K562 (cell line): ENCODE data around the gene GMDS. TPM values are rescaled to one million over a fixed set of nuclear protein-coding genes. Genes with fewer than 3 reads are reported as not detected.

Source experiments
- ATAC-seq: fragments of 200-7000 bp; cut with Tn5 transposase; 3 replicates; pipeline ENCODE4 v1.9.1; 2020; ENCODE audit warnings: moderate library complexity
- BruUV-seq: library from RNA; stranded (reverse); fragments of 400-500 nt; replicated peaks from 2 replicates; lab custom pipeline; 2021; lab: Mats Ljungman, UMichigan
- CTCF ChIA-PET: fragments of 300-600 bp; formaldehyde crosslinking; extraction: SDS; loops from one replicate; lab custom pipeline; 2021; ENCODE audit warnings: low intra/inter-chr PET ratio; lab: Yijun Ruan, JAX
- POLR2A ChIA-PET: fragments of 300-600, 350-650 bp; sonication (Branson Sonifier 250); formaldehyde crosslinking; extraction: SDS; loops from one replicate; lab custom pipeline; 2021; ENCODE audit warnings: antibody characterized with exemption, inconsistent platforms; lab: Yijun Ruan, JAX
- DNase-seq, 4 experiments: peaks; one replicate each; pipeline versions ENCODE4 v3.0.0 to v3.0.0-alpha.2; 2011 to 2018; ENCODE audit warnings: low spot score in 3 of 4, mixed read lengths in 3 of 4; ENCODE audit errors: extremely low read depth in 1 of 4
- FAIRE-seq: peaks from 2 replicates; lab custom pipeline; 2011; peaks lifted over from hg19 to GRCh38; lab: Jason Lieb, UNC
- H2AFZ ChIP-seq: 2 replicates; pipeline ENCODE4 v1.6.0; 2011; ENCODE audit warnings: low read depth, low read length, control low read depth, inconsistent platforms
- H3K27ac ChIP-seq: fragments of 200-600 bp; 3 replicates; pipeline ENCODE4 v1.8.0; 2011; ENCODE audit warnings: low read depth, mild to moderate bottlenecking, control low read depth, inconsistent platforms, low read length, moderate library complexity, mixed read lengths; ENCODE audit errors: extremely low read depth
- H3K27me3 ChIP-seq, 2 experiments: fragments of 300-600 bp in 1 of 2; 2 replicates in 1 of 2; 3 replicates in 1 of 2; pipeline versions ENCODE4 v1.6.0 to v1.8.0; 2011; ENCODE audit warnings: inconsistent platforms in 2 of 2, low read length in 2 of 2, mild to moderate bottlenecking in 1 of 2, mixed read lengths in 1 of 2, moderate library complexity in 1 of 2; ENCODE audit not compliant: control insufficient read depth in 2 of 2, insufficient read depth in 2 of 2
- H3K36me3 ChIP-seq: fragments of 300-600 bp; 3 replicates; pipeline ENCODE4 v1.8.0; 2011; ENCODE audit warnings: mild to moderate bottlenecking, low read length, inconsistent platforms; ENCODE audit not compliant: control insufficient read depth, insufficient read depth
- H3K4me1 ChIP-seq, 2 experiments: fragments of 200-600 bp in 1 of 2; replicated peaks in 1 of 2; 2 replicates in 1 of 2; 3 replicates in 1 of 2; pipeline versions ENCODE4 v1.5.1 to v1.8.0; 2011; ENCODE audit warnings: inconsistent platforms in 2 of 2, low read length in 2 of 2, mild to moderate bottlenecking in 1 of 2, mixed read lengths in 1 of 2, moderate library complexity in 1 of 2; ENCODE audit not compliant: control insufficient read depth in 2 of 2, insufficient read depth in 2 of 2
- H3K4me2 ChIP-seq: 2 replicates; pipeline ENCODE4 v1.6.1; 2011; ENCODE audit warnings: low read length, control low read depth, inconsistent platforms, mixed read lengths; ENCODE audit not compliant: insufficient read depth
- H3K4me3 ChIP-seq: fragments of 200-600 bp; sonication (generic), shearing (Covaris generic); 2 replicates; pipeline ENCODE4 v1.5.1; 2016; ENCODE audit warnings: control low read depth, inconsistent platforms
- H3K79me2 ChIP-seq: fragments of 200-600 bp; 3 replicates; pipeline ENCODE4 v1.8.0; 2011; ENCODE audit warnings: low read length, inconsistent platforms; ENCODE audit not compliant: control insufficient read depth, insufficient read depth
- H3K9ac ChIP-seq, 2 experiments: 2 replicates each; pipeline versions ENCODE4 v1.6.0 to v1.6.1; 2011; ENCODE audit warnings: low read depth in 2 of 2, low read length in 2 of 2, control low read depth in 1 of 2, inconsistent platforms in 1 of 2, mild to moderate bottlenecking in 1 of 2, mixed read lengths in 1 of 2; ENCODE audit not compliant: insufficient read depth in 1 of 2
- H3K9me1 ChIP-seq: one replicate; pipeline ENCODE4 v1.6.0; 2011; ENCODE audit warnings: inconsistent platforms, mild to moderate bottlenecking, low read length, moderate library complexity; ENCODE audit not compliant: control insufficient read depth, insufficient read depth
- H3K9me3 ChIP-seq: replicated peaks from 2 replicates; pipeline ENCODE4 v1.5.1; 2011; ENCODE audit warnings: low read depth, low read length, inconsistent platforms; ENCODE audit not compliant: control insufficient read depth, insufficient read depth
- H4K20me1 ChIP-seq: replicated peaks from 2 replicates; pipeline ENCODE4 v1.6.1; 2011; ENCODE audit warnings: low read length, inconsistent platforms, mixed read lengths; ENCODE audit not compliant: control insufficient read depth, insufficient read depth
- BRD4 ChIP-seq: fragments of 200-600 bp; sonication (generic); IDR thresholded peaks from 2 replicates; pipeline ENCODE4 v1.6.1; 2017; ENCODE audit warnings: inconsistent platforms
- ELF1 ChIP-seq: fragments of 200-800 bp; sonication (Bioruptor generic); IDR thresholded peaks from 2 replicates; pipeline ENCODE4 v1.6.1; 2016; ENCODE audit warnings: missing genetic modification characterization, missing compliant biosample characterization
- MAFG ChIP-seq: fragments of 450-650 bp; conservative IDR thresholded peaks from 2 replicates; pipeline ENCODE4 v1.6.1; 2016; ENCODE audit warnings: missing genetic modification characterization, missing compliant biosample characterization
- MIER1 ChIP-seq: fragments of 450-650 bp; IDR thresholded peaks from 2 replicates; pipeline ENCODE4 v1.6.1; 2016; ENCODE audit warnings: antibody characterized with exemption, mild to moderate bottlenecking, low read depth
- SRSF1 ChIP-seq: fragments of 200-400 bp; formaldehyde crosslinking; IDR thresholded peaks from 2 replicates; pipeline ENCODE4 v1.6.1; 2017; ENCODE audit warnings: mild to moderate bottlenecking, low read depth, low read length, moderate library complexity
- TARDBP ChIP-seq: fragments of 450-650 bp; IDR thresholded peaks from 2 replicates; pipeline ENCODE4 v1.6.1; 2016
- ZNF24 ChIP-seq: fragments of 450-650 bp; IDR thresholded peaks from 2 replicates; pipeline ENCODE4 v1.6.1; 2016
- WGBS: fragments of 100-300 bp; shearing (Covaris generic); methylation state at CpG from one replicate; pipeline ENCODE4 v1.1.6; 2016; ENCODE audit warnings: low coverage, mixed read lengths; ENCODE audit not compliant: insufficient coverage; ENCODE audit errors: missing lambda C conversion rate; 5-methylcytosine and 5-hydroxymethylcytosine counted together
- in situ Hi-C: fragments of 300-500 bp; cut with MboI; formaldehyde crosslinking; loops from 4 replicates; pipeline ENCODE4 v1.15.0; 2018; ENCODE audit warnings: inconsistent platforms, mixed read lengths
- intact Hi-C: fragments of 100-400 bp; cut with micrococcal nuclease; formaldehyde crosslinking; loops from 2 replicates; pipeline ENCODE4 v1.14.2; 2022
- polyA plus RNA-seq, 8 experiments: library from polyadenylated mRNA; depleted of rRNA in 4 of 8; stranded (reverse) in 5 of 8; unstranded in 3 of 8; fragments of >200 nt; fragmentation: Nextera tagmentation in 2 of 8; fragmentation: Illumina TruSeq in 1 of 8; extraction: Ambion mirVana in 2 of 8; extraction: Trizol in 1 of 8; gene quantifications; 2 replicates each; pipeline versions ENCODE4 v1.2.1 to v1.2.3, GENCODE V29; 2011 to 2014; ENCODE audit warnings: inconsistent platforms in 1 of 8, missing spikeins in 1 of 8
- total RNA-seq, 7 experiments: library from RNA; depleted of rRNA in 6 of 7; stranded (reverse); fragments of >200 nt in 6 of 7; fragmentation: Illumina TruSeq in 2 of 7; extraction: Trizol in 2 of 7; gene quantifications; 2 replicates each; pipeline versions ENCODE4 v1.2.1 to v1.2.3, GENCODE V29; 2011 to 2021; ENCODE audit warnings: low replicate concordance in 1 of 7
- TF ChIP-seq, protein P1 (sequence below): fragments of 250-450 bp; sonication (Bioruptor Pico); IDR thresholded peaks from 2 replicates; pipeline ENCODE4 v1.8.0; 2022; ENCODE audit warnings: inconsistent platforms, mild to moderate bottlenecking, moderate library complexity, borderline replicate concordance

GMDS gene
- total and polyA plus RNA-seq, 9 of the 15 experiments (the other 6 are each of a cell fraction or from before 2014, with no cell fraction given), result 0.48 to 31.8 (median 13.4) TPM

DNA sequence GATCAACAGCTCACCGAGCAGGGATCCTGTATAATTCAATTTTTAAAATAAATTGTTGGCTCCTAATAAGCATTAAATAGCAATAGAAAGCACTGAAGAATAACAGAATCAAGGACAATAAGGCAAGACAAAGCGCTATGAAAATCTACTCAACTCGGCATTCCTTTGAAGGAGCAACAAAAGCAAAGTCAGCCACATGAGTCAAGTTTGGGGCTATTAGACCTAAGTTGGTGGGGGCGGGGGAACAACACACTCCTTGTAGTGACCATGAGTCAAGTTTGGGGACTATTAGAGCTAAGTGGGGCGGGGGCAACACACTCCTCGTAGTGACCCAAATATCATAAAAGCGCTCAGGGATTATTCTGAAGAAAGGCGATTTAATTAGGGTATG is 515.7 kb downstream of the GMDS start:
- no peak for FAIRE-seq
- no peaks in the 10 kb centered on the region for H3K9me3 ChIP-seq
- 9% methylated on average over 8 of the region's 8 CpGs for WGBS
- no peaks in the 10 kb centered on the region for H3K79me2 ChIP-seq
- TF ChIP-seq ZNF24 (no peak), SRSF1 (no peak), MIER1 (no peak), ELF1 (no peak), MAFG (tag) (no peak), BRD4 (no peak), TARDBP (no peak)
- TF ChIP-seq, protein P1, sequence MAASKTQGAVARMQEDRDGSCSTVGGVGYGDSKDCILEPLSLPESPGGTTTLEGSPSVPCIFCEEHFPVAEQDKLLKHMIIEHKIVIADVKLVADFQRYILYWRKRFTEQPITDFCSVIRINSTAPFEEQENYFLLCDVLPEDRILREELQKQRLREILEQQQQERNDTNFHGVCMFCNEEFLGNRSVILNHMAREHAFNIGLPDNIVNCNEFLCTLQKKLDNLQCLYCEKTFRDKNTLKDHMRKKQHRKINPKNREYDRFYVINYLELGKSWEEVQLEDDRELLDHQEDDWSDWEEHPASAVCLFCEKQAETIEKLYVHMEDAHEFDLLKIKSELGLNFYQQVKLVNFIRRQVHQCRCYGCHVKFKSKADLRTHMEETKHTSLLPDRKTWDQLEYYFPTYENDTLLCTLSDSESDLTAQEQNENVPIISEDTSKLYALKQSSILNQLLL (CRISPR knock-in tag), result no peak
- no peaks in the 10 kb centered on the region for H3K4me1 ChIP-seq
- POLR2A ChIA-PET, result interaction anchor here (1.4 kb wide), 1 partner anchor 29 kb away, joined by 4 read pairs; no protein-coding TSS in a partner anchor
- no peak overlapping the region for H3K4me2 ChIP-seq
- peaks cover 29 to 48% of the 10 kb centered on the region in 2 experiments for H3K27me3 ChIP-seq
- no peak overlapping the region for H2AFZ ChIP-seq
- ATAC-seq, result no peak
- H3K4me3 ChIP-seq, result no peak overlapping the region
- BruUV-seq, result no TSS peak
- CTCF ChIA-PET, result no interaction called here
- H3K27ac ChIP-seq, result no peak overlapping the region
- no peak for DNase-seq
- intact Hi-C loops (no loop called here), in situ Hi-C loops (no loop called here)
- peaks cover 3% of the 10 kb centered on the region; the same call in 1 of the 2 replicates for H4K20me1 ChIP-seq
- H3K9me1 ChIP-seq, result no peaks in the 10 kb centered on the region
- no peak overlapping the region for H3K9ac ChIP-seq
- no peaks in the 10 kb centered on the region for H3K36me3 ChIP-seq
